ENCODE data around the gene TXK. TPM values are rescaled to one million over a fixed set of nuclear protein-coding genes. Genes with fewer than 3 reads are reported as not detected.

TXK gene
- total RNA-seq, 2 experiments from 2014 or later, result 67.0 to 69.9 TPM

GRCh38 chr4:48149827-48150370 lies 15.8 kb upstream of the TXK start:
- Mint-ChIP-seq H3K9me3 (no peaks in the 10 kb centered on the region), H3K36me3 (ENCODE audit: low read depth) (peaks cover 25% of the 10 kb centered on the region), H3K4me1 (ENCODE audit: low read depth) (no peaks in the 10 kb centered on the region), H3K27ac (no peak overlapping the region), H3K4me3 (no peak overlapping the region), H3K27me3 (no peaks in the 10 kb centered on the region)
- H3K4me3 ChIP-seq (ENCODE audit: low read length), result no peak overlapping the region
- no peaks in the 10 kb centered on the region for H3K4me1 ChIP-seq (ENCODE audit: insufficient read depth, low read length)
- no peaks in the 10 kb centered on the region for H3K36me3 ChIP-seq (ENCODE audit: insufficient read depth, low read length)
- H3K27ac ChIP-seq (ENCODE audit: low read depth in 1 of 2, low read length in 2 of 2), result no peak overlapping the region
- ChIA-PET POLR2A (no interaction called here), CTCF (no interaction called here)
- intact Hi-C loops (cut with DNase I, micrococcal nuclease), result loop anchor here in 1 of 2 experiments (10.0 kb wide), 1 partner anchor 55 kb away; no protein-coding TSS in a partner anchor
- no peaks in the 10 kb centered on the region for H3K27me3 ChIP-seq (ENCODE audit: control insufficient read depth in 1 of 2, insufficient read depth in 2 of 2, low read length in 2 of 2)
- no peak for TF ChIP-seq CTCF (IDR thresholded peaks at IDR 0.05)
- no peak for DNase-seq
- H3K9me3 ChIP-seq (ENCODE audit: control insufficient read depth in 1 of 2, insufficient read depth in 1 of 2, low read length in 2 of 2), result peaks cover 0 to 18% of the 10 kb centered on the region in 2 experiments
- no peak for ATAC-seq (ENCODE audit: poor library complexity)

GRCh38 chr4:48147621-48148020 lies 13.6 kb upstream of the TXK start:
- H3K4me3 ChIP-seq (ENCODE audit: low read length), result no peak overlapping the region
- no peak overlapping the region for H3K27ac ChIP-seq (ENCODE audit: low read depth in 1 of 2, low read length in 2 of 2)
- H3K4me3 Mint-ChIP-seq, result no peak overlapping the region
- ChIA-PET CTCF (interaction anchor here (0.6 kb wide), 1 partner anchor 17 kb away, joined by 3 read pairs; no protein-coding TSS in a partner anchor), POLR2A (no interaction called here)
- H3K27me3 Mint-ChIP-seq, result no peaks in the 10 kb centered on the region
- ATAC-seq (ENCODE audit: poor library complexity), result no peak
- H3K36me3 Mint-ChIP-seq (ENCODE audit: low read depth), result peaks cover 2% of the 10 kb centered on the region
- no peak for TF ChIP-seq CTCF (IDR thresholded peaks at IDR 0.05)
- no peaks in the 10 kb centered on the region for H3K9me3 ChIP-seq (ENCODE audit: control insufficient read depth in 1 of 2, insufficient read depth in 1 of 2, low read length in 2 of 2)
- intact Hi-C loops (cut with DNase I, micrococcal nuclease), result loop anchor here in 1 of 2 experiments (10.0 kb wide), 1 partner anchor 53 kb away; no protein-coding TSS in a partner anchor
- no peaks in the 10 kb centered on the region for H3K4me1 Mint-ChIP-seq (ENCODE audit: low read depth)
- H3K27me3 ChIP-seq (ENCODE audit: control insufficient read depth in 1 of 2, insufficient read depth in 2 of 2, low read length in 2 of 2), result no peaks in the 10 kb centered on the region
- no peaks in the 10 kb centered on the region for H3K36me3 ChIP-seq (ENCODE audit: insufficient read depth, low read length)
- DNase-seq, result no peak
- no peak overlapping the region for H3K27ac Mint-ChIP-seq
- no peaks in the 10 kb centered on the region for H3K4me1 ChIP-seq (ENCODE audit: insufficient read depth, low read length)
- no peaks in the 10 kb centered on the region for H3K9me3 Mint-ChIP-seq

- DNase-seq (peak in 3 of 14 experiments; percentile 72 to 74 (median 73)), ATAC-seq (ENCODE audit: poor library complexity) (peak; percentile 40)
- H3K9me3 Mint-ChIP-seq, result no peaks in the 10 kb centered on the region
- H3K27me3 Mint-ChIP-seq, result no peaks in the 10 kb centered on the region
- peaks cover 53% of the 10 kb centered on the region for H3K4me1 Mint-ChIP-seq (ENCODE audit: low read depth)
- intact Hi-C loops (cut with DNase I, micrococcal nuclease), result loop anchor here (1.0 to 10.0 kb wide), 9 partner anchors 14 to 214 kb away; partner anchors contain the start of genes CNGA1 (in 1 of the 2) and NIPAL1 (in 1 of the 2)
- no peaks in the 10 kb centered on the region for H3K27me3 ChIP-seq (ENCODE audit: control insufficient read depth in 1 of 2, insufficient read depth in 2 of 2, low read length in 2 of 2)
- H3K36me3 Mint-ChIP-seq (ENCODE audit: low read depth), result no peaks in the 10 kb centered on the region
- no peak overlapping the region for H3K4me3 ChIP-seq (ENCODE audit: low read length)
- H3K27ac ChIP-seq (ENCODE audit: low read depth in 1 of 2, low read length in 2 of 2), result no peak overlapping the region
- peak overlapping the region; percentile 37 for H3K27ac Mint-ChIP-seq
- no peak overlapping the region for H3K4me3 Mint-ChIP-seq
- no peaks in the 10 kb centered on the region for H3K36me3 ChIP-seq (ENCODE audit: insufficient read depth, low read length)
- ChIA-PET CTCF (interaction anchor here (2.5 to 5.6 kb wide), 2 partner anchors 12 to 31 kb away, joined by 9 to 70 read pairs; no protein-coding TSS in a partner anchor), POLR2A (interaction anchor here (5.5 kb wide), 1 partner anchor 12 kb away, joined by 125 read pairs; no protein-coding TSS in a partner anchor)
- TF ChIP-seq CTCF (IDR thresholded peaks at IDR 0.05), result peak; percentile 76
- peaks cover 43% of the 10 kb centered on the region for H3K4me1 ChIP-seq (ENCODE audit: insufficient read depth, low read length)
- H3K9me3 ChIP-seq (ENCODE audit: control insufficient read depth in 1 of 2, insufficient read depth in 1 of 2, low read length in 2 of 2), result no peaks in the 10 kb centered on the region
Measured at GRCh38 chr4:48141048-48141447, 7.0 kb upstream of the TXK start.
